MG63 (cell line): ENCODE data around the gene SPATA31A1. TPM values are rescaled to one million over a fixed set of nuclear protein-coding genes. Genes with fewer than 3 reads are reported as not detected.
"Not testable (repeated sequence)": the region's sequence is repeated elsewhere in the genome, so short reads cannot be mapped to it uniquely, and the experiment has no call there.

Experiments used
- DNase-seq: peaks from one replicate; pipeline ENCODE4 v3.0.0-alpha.2; 2020
- H3K27me3 ChIP-seq: fragments of 250-450 bp; sonication (Bioruptor Pico); 2 replicates; pipeline ENCODE4 v1.5.1; 2020; ENCODE audit warnings: mild to moderate bottlenecking, moderate library complexity
- H3K36me3 ChIP-seq: fragments of 250-450 bp; sonication (Bioruptor Pico); 2 replicates; pipeline ENCODE4 v1.5.1; 2020; ENCODE audit warnings: mild to moderate bottlenecking, moderate library complexity
- H3K4me3 ChIP-seq: fragments of 250-450 bp; sonication (Bioruptor Pico); 2 replicates; pipeline ENCODE4 v1.5.1; 2020; ENCODE audit warnings: mild to moderate bottlenecking, moderate library complexity
- H3K9me3 ChIP-seq: fragments of 250-450 bp; sonication (Bioruptor Pico); 2 replicates; pipeline ENCODE4 v1.5.1; 2020; ENCODE audit warnings: mild to moderate bottlenecking, moderate library complexity
- total RNA-seq: library from RNA; depleted of rRNA; stranded (reverse); fragments of >200 nt; shearing (Covaris generic); gene quantifications from 2 replicates; pipeline ENCODE4 v1.2.3, GENCODE V29; 2014; ENCODE audit warnings: low replicate concordance; rRNA removed

Gene SPATA31A1
- total RNA-seq = not detected in 2 replicates

GRCh38 chr9:39355369-39355768 is at the start of gene SPATA31A1:
TSS of gene SPATA31A1 (plus strand) at chr9:39355669. CDS start at chr9:39355731, 62 bp downstream.
- H3K36me3 ChIP-seq, DNase-seq, H3K27me3 ChIP-seq, H3K9me3 ChIP-seq, H3K4me3 ChIP-seq: not testable (repeated sequence)

- H3K4me3 ChIP-seq, H3K27me3 ChIP-seq, H3K9me3 ChIP-seq, DNase-seq, H3K36me3 ChIP-seq: not testable (repeated sequence)
Observed at GRCh38 chr9:39407261-39408204, 52.1 kb downstream of the SPATA31A1 start.

GRCh38 chr9:39411254-39411940 is 55.9 kb downstream of the SPATA31A1 start:
- not testable (repeated sequence) for H3K27me3 ChIP-seq, H3K36me3 ChIP-seq, DNase-seq

More at GRCh38 chr9:39411254-39411940, 55.9 kb downstream of the SPATA31A1 start:
- H3K9me3 ChIP-seq, H3K4me3 ChIP-seq: not testable (repeated sequence)

Other genes with a start within 250 kb of the SPATA31A1 start
- gene CNTNAP3, start 67.5 kb upstream of the SPATA31A1 start, total RNA-seq = 2.7 and 3.2 TPM in 2 replicates